NCI-H446 treated with DMSO at 0.1 percent for 48 hours (cell line): ENCODE results near the gene GALNTL6.

Source experiments
- DNase-seq: peaks from one replicate; lab custom pipeline; 2025; lab: John Stamatoyannopoulos, UW

GALNTL6 gene

DNA sequence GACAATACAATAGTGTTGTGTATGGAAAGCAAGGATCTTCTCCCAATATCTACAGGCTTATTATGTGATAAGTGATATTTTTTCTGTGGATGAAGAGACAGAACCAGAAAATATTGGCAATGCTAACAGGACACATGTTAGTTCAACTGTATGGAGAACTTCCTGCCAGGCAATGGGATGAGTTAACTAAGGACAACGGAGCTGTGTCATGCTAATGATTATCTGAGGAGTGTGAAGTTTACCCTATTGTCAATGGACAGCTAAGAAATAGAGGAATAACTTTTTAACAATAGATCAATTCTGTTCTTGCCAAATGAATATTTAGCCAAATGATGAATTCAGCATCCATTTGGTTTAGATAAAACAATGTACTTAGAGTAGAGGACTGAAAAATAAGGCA, 180.0 kb downstream of the GALNTL6 start:
- no peak for DNase-seq

DNA sequence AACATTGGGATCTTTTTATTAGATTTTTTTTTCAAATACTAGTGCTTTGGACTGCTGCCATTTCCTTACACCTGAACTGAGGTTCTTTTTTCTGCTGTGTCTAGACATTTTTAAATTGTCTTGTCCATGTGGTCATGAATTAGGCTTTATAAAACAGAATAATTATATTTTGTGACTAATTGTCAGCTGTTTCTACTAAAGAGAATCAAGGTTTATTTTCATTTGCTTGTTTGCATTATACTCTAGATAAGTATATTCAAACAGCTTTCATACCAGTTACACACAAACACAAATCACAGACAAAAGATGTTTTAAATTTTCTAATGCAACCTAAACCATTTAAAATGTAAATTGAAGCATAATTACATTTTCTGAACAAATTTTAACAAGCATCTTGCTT, 194.7 kb downstream of the GALNTL6 start:
- DNase-seq: no peak

DNA sequence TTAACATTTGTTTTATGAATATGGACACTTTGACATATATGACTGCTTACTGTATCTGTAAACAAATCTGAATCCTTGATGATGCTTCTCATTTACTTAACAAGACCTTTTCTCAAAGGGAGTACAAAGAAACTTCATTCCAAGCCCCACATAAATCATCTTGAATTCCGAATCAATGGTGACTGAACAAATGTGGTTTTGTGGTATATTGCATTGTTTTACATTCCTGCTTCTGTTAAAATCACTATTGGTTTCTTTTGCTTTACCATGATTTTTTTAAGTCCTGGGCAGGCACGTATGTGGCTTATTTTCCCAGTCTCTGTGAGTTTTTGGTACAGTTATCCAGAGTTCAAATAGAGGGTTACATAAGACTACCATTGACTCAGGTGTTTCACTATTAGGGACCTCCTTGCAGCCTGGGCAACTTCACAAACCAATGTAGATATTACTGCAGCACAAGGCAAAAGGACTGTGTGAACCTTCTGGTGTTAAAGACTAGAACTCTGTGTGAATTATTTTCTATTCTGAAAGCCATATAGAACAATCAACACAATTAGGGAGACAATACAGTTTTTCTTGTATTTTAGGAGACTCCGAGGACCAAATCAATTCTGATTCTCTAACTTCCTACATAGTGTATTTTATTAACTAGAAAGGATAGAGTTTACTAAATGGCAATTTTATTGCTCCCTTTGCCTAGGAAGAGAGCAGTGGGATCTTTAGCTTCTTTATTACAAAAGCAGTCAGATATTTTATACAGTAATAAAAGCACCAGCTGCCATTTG, 196.4 kb downstream of the GALNTL6 start:
- no peak for DNase-seq

DNA sequence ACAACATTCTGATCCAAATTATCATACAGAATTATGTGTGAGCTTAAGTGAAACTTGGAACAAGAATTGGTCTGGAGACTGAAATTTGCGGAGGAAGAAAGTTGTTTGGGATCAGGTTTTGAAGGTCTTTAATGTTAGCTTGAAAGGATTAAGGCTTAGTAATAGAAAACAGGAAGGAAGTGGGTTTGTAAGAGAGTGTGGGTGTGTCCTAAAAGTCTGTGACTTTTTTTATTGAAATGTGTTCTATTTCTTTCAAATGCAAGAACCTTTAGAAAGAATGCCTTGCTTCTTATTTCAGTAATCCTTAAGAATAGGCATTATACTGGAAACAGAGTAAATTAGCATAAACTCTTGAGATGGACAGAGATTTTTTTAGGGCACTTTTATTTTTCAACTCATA, 198.0 kb downstream of the GALNTL6 start:
- DNase-seq: no peak

DNA sequence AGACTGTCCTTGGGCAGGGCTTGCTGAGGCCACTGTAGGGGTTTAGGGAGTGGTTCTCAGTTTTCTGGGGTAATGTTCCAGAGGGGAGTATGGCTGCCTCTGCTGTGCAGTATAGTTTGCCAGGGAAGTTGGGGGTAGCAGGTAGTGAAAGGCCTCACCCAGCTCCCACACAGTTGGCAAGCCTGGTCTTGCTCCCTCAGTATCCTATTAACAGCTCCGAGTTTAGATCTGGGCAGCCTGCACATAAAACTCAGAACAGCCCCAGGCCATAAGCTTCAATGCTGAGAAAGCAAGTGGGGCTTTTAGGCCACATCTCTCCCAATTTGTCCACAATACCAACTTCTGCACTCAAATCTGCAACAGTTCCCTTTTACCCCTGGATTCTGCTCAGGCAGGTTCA, 205.2 kb downstream of the GALNTL6 start:
- no peak for DNase-seq

DNA sequence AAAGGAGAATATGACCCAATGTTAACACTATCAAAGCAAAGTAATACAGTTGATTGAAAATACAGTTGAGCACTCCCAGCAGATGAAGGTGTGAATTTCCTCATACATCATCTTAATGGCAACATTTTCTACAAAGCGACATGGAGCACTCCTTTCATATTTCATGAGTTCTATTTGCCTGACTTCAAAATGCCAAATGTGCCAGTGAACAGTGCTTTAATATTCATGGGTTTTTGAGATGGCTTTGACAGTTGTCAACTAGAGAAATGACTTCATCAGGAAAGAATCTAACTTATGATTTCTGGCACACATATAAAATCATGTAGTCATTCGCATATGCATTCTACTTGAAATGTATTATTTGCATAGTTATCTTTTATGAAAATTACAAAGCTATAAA, 222.4 kb downstream of the GALNTL6 start:
- DNase-seq: no peak

DNA sequence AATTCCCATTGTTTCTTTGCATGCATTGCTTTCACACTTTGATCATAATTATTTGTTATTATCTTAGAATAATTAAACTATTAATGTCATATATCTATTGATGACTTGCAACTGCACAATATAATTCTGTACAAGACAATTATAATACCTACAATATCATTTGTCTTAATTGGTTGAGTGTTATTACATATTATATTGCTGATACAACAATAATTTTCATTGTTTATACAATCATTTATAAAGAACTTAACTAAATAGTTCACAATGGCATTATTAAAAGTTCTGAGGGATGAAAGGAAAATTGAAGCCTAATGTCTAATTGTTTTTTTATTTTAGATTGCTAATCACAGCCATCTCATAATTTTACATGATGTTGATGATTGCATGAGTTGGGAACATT, 227.6 kb downstream of the GALNTL6 start:
- DNase-seq: no peak

DNA sequence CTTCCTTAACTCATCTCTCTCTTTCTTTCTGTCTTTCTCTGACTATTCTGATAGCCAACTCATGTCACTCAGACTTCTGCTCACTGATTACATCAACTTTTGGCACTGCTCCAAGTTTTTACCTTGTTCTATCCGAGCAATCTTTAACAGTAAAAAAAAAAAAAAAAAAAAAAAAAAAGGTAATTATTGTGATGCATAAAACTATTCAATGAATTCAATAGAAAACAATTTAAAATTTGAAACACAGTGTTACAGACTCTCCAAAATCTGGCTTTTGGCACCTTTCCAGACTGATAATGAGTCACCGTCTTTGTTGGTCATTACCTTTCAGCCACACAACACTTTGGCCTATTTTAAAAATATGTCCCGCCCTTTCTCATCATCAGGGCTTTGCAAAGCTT, 229.5 kb downstream of the GALNTL6 start:
- DNase-seq: no peak

DNA sequence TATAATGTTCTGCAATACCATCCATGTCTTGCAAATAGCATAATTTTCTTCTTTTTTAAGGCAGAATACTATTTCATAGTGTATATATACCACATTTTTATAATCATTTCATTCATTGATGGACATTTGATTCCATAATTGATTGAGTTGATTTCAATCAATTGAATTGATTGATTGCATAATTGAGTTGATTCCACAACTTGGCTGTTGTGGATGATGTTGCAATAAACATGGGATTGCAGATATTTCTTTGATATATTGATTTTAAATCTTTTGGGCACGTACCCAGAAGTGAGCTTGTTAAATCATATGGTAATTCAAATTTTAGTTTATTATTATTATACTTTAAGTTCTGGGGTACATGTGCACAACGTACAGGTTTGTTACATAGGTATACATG, 232.8 kb downstream of the GALNTL6 start:
- DNase-seq: no peak

DNA sequence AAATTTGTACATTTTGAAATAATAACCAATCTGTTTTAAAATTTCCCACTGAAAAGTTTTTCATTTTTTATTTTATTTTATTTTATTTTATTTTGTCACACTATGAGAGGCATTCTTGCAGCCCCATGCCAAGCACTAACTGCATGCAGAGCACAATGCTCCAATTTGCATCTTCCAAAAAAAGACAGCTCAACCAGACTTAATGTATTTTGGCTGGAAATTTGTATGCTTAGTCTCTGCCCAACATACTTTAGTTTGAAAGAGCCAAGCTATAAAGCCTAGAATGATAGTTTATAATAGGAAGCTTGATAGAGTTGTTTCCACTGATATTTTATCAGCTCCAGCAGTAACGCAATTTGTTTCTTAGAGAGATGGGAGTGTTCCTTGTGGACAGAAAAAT, 235.5 kb downstream of the GALNTL6 start:
- no peak for DNase-seq

DNA sequence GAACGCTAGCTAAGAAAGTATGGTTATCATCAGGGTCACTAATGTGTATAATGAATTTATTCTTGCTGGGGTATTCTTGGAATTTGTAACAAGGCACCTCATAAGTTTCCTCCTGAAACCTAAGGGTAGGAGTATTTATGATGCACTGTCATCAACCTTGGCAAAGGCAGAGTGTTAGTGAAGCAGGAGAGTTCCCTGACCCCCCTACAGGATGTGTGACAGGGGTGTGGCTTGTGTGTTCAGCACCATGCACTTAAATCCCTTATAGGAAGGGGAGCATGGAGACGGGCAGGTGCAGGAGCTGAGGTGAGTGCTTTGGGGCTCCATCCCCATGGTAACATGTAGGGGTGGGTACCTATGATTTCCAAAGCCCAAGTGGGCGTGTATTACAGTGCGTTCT, 237.7 kb downstream of the GALNTL6 start:
- DNase-seq: no peak

DNA sequence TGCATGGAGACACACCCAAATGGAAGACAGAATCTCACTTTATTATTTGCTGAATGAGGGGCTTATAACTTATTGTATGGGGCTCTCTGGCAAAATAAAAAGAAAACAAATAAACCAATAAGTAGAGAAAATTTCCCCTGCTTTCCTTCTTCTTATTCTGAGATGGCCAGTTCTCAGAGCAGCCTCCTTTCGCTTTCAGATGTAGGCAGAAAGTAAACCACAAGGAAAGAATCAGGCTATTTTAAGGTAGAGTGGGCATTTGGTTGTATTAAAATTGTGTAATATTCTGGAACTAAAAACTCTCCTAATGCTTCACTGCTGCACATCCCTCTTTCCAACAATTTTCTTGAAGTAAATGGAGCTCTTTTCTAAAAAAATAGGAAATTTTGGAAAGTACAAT, 241.8 kb downstream of the GALNTL6 start:
- DNase-seq: no peak

DNA sequence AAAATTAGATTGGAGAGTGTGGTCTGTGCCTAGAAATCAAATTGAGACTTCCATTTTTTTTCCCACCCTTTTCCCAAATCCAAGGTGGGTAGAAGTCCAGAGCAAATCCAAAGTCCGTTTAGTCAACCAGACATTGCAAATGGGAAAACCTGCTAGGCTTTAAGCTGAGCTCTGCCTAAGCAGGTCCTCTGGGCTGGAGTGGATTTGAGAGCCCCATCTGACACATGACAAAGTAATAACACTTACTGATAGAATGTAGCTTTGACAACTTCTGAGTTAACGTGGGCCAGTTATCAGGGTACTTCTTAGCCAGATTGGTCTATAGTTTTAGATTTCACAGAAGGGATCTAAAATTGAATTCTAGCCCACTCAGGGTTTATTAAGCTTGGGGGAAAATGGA, 242.3 kb downstream of the GALNTL6 start:
- DNase-seq: no peak

DNA sequence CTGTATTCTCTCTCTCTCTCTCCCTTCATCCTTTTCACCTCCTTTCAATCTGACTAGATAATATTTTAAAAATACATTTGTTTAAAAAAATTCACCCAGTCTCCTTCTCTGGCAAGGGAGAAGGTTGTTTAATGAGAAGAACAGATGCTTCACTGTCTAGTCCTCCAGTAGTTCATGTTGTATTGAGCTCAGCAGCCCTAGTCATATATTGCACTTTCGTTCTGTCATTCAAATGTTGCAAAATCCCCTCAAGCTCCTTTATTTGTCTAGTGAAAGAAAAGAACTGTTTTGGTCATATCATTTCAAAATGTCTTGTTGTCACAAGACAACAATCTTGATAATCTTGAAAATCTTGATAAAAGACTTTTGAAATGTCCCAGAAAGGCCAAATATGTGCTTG, 248.0 kb downstream of the GALNTL6 start:
- no peak for DNase-seq

DNA sequence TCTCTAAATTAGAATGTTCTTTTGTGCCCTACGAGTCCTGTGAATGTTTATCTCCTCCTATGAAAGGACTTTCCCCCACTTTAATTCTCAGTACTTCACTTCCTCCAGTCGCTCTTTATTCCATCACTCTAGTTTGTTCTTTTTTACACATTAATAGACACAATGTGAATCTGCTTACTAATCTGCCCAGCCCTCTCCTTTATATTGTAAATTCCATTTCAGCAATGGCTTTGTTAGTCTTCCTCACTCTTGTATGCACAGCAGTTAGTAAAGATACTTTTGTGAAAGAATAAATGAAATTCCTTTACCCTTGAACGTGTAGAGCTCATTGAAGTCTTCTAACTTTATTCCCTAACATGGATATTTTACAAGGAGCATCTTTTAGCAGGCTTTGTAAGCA, 255.3 kb downstream of the GALNTL6 start:
- DNase-seq: no peak

DNA sequence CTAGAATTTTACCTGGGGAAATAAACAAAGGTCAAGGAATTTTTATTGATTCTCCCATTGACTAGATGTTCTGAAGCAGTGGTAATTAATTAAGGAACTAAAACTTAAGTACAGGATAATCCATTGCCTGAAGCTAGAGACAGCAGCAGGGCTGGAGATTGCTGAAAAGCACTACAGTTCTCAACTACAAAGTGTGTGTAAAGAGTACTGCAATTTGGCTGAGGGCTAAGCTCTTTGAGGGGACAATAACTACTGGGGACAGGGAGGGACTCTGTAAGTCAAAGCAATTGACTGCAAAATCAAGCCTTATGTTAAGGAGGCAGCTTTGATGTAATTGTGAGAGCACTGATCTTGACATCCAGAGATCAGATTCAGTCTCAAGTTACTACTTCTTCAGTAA, 260.4 kb downstream of the GALNTL6 start:
- DNase-seq: no peak

DNA sequence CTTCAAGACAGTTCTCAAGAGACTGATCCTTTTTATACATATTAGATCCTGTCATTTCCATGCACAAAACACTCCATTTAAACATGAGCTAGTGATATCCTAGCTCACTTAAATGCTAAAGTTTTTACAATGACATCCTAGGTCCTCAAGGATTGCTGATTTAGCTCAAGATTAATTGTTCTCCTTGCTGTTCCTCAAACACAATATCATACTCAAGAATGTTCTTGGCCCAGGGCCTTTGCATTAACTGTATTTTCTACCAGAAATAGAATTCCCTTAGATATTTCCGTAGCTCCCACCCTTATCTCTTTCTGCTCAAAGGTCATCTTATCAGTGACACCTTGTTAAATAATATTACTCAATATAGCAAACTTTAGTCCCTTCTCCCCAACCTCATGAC, 270.1 kb downstream of the GALNTL6 start:
- no peak for DNase-seq

DNA sequence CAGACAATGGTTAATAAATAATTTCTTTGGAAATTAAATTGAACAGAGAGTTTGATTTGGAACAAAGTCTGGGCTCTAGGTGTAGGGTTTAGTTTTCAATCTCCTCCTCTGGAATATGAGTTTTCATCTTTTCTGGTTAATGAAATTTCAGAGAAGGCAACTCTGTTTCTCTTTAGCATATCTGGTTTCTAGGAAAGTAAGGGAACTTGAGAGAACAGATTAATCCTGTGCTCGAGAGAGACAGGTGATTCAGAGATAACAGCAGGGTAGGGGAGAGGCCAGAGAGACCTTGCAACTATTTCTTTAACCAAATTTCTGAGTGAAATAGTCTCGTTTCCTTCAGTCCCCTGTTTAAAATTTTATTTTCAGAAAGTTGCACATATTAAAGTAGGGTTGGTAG, 275.4 kb downstream of the GALNTL6 start:
- DNase-seq: no peak

DNA sequence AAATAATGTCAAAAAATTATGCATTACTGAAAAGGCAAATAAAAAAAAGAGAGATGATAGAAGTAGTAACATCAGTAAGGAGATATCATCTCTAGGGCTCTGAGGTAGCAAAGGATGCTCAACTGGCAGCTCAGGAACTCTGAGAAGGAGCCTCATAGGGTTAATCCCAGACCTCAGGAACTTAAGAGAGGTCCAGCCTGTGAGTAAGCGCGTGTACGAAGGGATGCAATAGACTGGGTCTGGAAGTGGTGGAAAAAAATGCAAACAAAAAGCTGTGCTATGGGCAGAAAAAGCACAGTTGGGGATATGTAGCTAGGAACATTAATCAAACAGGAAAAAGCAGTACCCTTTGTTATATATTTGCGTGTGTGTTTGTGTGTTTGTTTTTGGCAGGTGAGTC, 282.0 kb downstream of the GALNTL6 start:
- no peak for DNase-seq

DNA sequence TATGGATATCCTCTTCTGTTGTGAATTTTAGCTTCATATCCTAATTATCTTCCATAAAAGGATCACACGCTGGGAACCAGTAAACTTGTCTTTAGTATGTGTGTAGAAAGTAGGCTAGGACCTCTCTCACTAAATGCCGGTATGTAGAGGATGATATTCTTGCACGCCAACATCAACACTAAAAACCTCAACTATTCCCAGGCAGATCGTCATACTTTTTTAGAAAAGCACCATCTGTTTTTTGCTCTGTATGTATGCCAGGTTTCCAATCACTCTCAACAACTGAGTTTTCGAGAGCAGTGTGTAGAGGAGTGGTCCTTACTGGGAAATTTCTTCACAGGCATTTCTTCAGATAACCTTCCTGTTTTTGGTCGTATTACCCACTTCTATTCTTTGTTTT, 283.6 kb downstream of the GALNTL6 start:
- DNase-seq: no peak

DNA sequence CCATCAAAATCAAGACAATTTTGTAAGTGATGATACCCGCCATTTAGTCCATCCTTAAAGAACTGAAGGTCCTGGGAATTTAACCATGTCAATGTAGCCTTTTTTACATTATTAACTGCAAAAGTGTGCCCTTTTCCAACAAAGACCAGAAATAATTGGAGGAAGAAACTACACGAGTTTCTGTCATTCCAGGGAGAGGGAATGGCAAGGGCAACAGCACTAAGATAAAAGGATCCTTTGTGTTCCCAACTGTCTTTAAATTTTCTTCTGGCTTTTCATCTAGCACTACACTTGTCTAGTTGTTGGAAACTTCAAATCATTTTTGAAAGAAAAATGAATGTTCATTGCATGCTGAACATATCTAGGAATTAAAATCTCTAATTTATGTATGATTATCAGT, 286.2 kb downstream of the GALNTL6 start:
- DNase-seq: no peak

DNA sequence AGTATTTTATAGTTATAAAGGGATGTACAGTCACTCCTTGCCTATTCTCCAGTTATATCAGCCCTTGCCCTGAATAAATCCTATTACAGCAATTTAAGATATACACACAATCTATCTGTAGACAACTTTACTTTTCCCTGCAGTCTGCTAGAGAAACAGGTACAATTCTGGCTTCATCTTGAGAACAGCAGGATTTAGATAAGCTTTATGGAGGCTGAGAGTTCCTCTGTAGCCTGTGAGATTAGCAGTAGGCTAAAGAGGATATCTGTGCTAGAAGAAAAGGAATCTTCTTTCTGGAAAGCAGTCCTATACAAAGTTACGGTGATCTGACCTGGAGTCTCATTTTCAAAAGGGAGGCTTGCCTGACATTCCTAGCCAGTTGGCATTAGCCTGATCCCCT, 290.3 kb downstream of the GALNTL6 start:
- no peak for DNase-seq

DNA sequence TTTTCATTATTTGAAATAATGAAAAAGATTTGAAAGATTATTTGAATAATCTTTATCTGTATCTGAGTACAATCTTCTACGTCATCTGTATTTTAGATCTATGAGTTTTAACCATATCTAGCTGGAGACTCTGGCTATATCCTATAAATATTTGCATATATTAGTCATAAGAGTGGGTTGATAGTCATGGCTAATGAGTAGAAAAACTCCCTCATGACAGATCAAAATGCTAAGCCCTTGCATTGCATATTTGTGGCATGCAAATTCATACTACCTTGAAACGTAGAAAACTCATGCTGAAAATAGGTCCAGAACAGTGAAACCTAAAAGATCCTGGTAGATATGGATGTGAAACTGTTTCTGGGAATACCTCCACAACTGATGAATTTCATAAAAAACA, 291.3 kb downstream of the GALNTL6 start:
- no peak for DNase-seq

DNA sequence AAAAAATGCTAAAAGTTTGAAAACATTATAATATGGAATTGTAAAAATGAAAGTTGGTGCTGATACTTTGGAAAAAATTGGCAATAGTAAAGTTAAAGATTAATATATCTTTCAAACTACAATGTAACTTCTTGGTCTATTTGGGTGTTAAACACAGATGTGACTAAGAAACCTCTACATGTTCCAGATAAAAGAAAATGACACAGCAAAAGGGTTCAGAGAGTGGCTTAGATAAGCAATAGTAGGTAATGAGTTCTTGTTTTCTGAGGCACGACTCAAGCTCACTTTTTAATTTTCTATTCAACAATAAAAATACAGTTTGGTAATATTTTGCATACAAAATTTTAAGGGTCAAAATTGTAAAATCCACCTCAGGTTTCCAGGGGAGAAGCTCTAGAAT, 292.7 kb downstream of the GALNTL6 start:
- DNase-seq: no peak

DNA sequence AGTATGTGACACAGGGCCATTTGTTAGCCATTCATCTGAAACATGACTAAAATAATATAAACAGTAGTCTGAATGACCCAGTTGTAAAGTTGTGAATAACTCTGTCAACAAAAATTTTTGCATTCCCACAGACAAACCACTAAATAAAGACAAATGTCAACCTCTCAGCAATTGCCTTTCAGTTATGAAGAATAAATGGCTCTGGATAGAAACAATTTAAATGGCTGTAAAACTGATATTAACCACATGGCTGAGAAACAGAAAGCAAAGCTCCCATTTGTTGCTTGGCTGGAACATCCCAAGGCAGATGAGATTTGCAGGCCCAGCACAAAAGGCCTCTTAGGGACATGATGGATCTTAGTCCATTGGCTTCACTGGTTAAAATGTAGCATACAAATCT, 296.3 kb downstream of the GALNTL6 start:
- no peak for DNase-seq
